HG02588 (cell line): ENCODE results near the gene TBC1D3L.
"Not testable (repeated sequence)": the region's sequence is repeated elsewhere in the genome, so short reads cannot be mapped to it uniquely, and the experiment has no call there.

ENCODE experiments used
- ATAC-seq: cut with Tn5 transposase; IDR thresholded peaks from one replicate; pipeline ENCODE4 v1.9.1; 2021; ENCODE audit warnings: mild to moderate bottlenecking, moderate library complexity; ENCODE audit not compliant: unreplicated experiment

Gene TBC1D3L

DNA sequence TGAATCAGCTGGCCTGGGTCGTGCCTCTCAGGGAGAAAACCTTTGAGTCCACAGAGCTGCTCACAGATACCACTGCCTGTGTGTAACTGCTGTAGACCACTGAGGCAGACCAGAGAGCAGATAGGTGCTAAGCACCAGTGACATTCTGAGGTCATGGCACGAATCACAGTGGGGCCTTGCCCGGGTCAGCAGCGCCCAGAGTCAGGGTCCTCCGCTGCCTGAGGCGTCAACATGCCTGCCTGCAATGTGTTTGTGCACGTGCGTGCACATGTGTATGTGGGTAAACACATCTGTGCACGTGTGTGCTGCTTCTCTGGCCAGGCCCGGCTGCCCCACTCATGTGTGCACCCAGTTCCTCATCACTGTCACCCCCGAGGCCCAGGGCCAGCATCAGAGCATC, at the start of gene TBC1D3L:
TBC1D3L (minus strand) TSS at position 101 of the 400 bp plus-strand sequence. CDS start 1,540 bp downstream, outside the sequence.
- ATAC-seq = not testable (repeated sequence)

DNA sequence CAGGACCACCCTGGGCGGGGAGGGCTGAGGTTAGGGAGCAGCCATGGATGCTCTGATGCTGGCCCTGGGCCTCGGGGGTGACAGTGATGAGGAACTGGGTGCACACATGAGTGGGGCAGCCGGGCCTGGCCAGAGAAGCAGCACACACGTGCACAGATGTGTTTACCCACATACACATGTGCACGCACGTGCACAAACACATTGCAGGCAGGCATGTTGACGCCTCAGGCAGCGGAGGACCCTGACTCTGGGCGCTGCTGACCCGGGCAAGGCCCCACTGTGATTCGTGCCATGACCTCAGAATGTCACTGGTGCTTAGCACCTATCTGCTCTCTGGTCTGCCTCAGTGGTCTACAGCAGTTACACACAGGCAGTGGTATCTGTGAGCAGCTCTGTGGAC, 14.8 kb upstream of the TBC1D3L start, which contains the start of gene TBC1D3D:
TBC1D3D (plus strand) TSS at position 301 of the 400 bp plus-strand sequence. CDS start 1,585 bp downstream, outside the sequence.
- not testable (repeated sequence) for ATAC-seq
